Dedifferentiated amniotic fluid mesenchymal stem cell (primary cell): ENCODE measurements around the gene UBASH3B.
A peak's percentile ranks its signal among the peaks of the same experiment; 100 is the strongest.

Source experiments
- DNase-seq: peaks from one replicate; pipeline ENCODE4 v3.0.0-alpha.2; 2016; ENCODE audit errors: extremely low spot score

UBASH3B gene

GRCh38 chr11:122646549-122647340 lies 8.8 kb upstream of the UBASH3B start:
- DNase-seq = no peak

- no peak for DNase-seq
Measured at GRCh38 chr11:122647736-122648275, 7.7 kb upstream of the UBASH3B start.

GRCh38 chr11:122649116-122649515 lies 6.4 kb upstream of the UBASH3B start:
- no peak for DNase-seq

GRCh38 chr11:122650619-122651018 lies 4.9 kb upstream of the UBASH3B start:
- DNase-seq = no peak

GRCh38 chr11:122652495-122652894 lies 3.0 kb upstream of the UBASH3B start:
- DNase-seq = no peak

GRCh38 chr11:122653916-122654585 lies 1.5 kb upstream of the UBASH3B start:
- DNase-seq = no peak

- peak; percentile 45 for DNase-seq
Measured at GRCh38 chr11:122656073-122656630, 630 bp downstream of the UBASH3B start.

- DNase-seq = no peak
Measured at GRCh38 chr11:122656631-122657101, 1.1 kb downstream of the UBASH3B start.

GRCh38 chr11:122659676-122660554 lies 4.4 kb downstream of the UBASH3B start:
- no peak for DNase-seq

GRCh38 chr11:122661182-122661945 lies 5.8 kb downstream of the UBASH3B start:
- DNase-seq = peak; percentile 72

GRCh38 chr11:122663056-122663740 lies 7.7 kb downstream of the UBASH3B start:
- no peak for DNase-seq

GRCh38 chr11:122663764-122664163 lies 8.2 kb downstream of the UBASH3B start:
- DNase-seq = no peak

- DNase-seq = no peak
Measured at GRCh38 chr11:122664188-122664587, 8.7 kb downstream of the UBASH3B start.

GRCh38 chr11:122665861-122666260 lies 10.3 kb downstream of the UBASH3B start:
- no peak for DNase-seq

GRCh38 chr11:122666743-122667142 lies 11.2 kb downstream of the UBASH3B start:
- DNase-seq = no peak

GRCh38 chr11:122668562-122669090 lies 13.1 kb downstream of the UBASH3B start:
- peak; percentile 44 for DNase-seq

GRCh38 chr11:122670131-122670530 lies 14.6 kb downstream of the UBASH3B start:
- DNase-seq = no peak

- no peak for DNase-seq
Measured at GRCh38 chr11:122671400-122671891, 15.9 kb downstream of the UBASH3B start.

GRCh38 chr11:122672892-122673291 lies 17.4 kb downstream of the UBASH3B start:
- DNase-seq = no peak

- DNase-seq = no peak
Measured at GRCh38 chr11:122673701-122674100, 18.2 kb downstream of the UBASH3B start.
